Posterior cingulate gyrus (tissue), 11 donors: Measurements from ENCODE around the gene ZNF383.
"Not testable (repeated sequence)": the region's sequence is repeated elsewhere in the genome, so short reads cannot be mapped to it uniquely, and the experiment has no call there.

Source experiments
- DNase-seq, 10 donors: peaks; one replicate each; pipeline versions ENCODE4 v3.0.0 to v3.0.0-alpha.2; 2020 to 2021; ENCODE audit warnings: mixed read lengths in 3 of 10
- intact Hi-C: fragments of 100-400 bp; cut with DNase I; formaldehyde crosslinking; loops from one replicate; pipeline ENCODE4 v1.15.1; 2023

Gene ZNF383

GRCh38 chr19:37217775-37218591, at the start of gene ZNF383:
Gene ZNF383 (plus strand): TSS chr19:37218214. CDS start chr19:37230454, 12,240 bp downstream.
- intact Hi-C loops: loop anchor here (1.0 to 10.0 kb wide), 5 partner anchors 8 to 303 kb away; partner anchors contain the start of genes ZNF568, ZNF569, ZNF570 and ZNF585A
- peak; percentile 83 to 98 (median 90) for DNase-seq

GRCh38 chr19:37172368-37173366, 45.3 kb upstream of the ZNF383 start, which contains the start of gene ZNF585A:
Gene ZNF585A (minus strand): TSS chr19:37172695. CDS start chr19:37169910, 2,785 bp downstream.
- intact Hi-C loops: loop anchor here (5.0 kb wide), 2 partner anchors 45 to 200 kb away; partner anchors contain the start of gene ZNF383
- peak; percentile 84 to 99 (median 92) for DNase-seq

DNA sequence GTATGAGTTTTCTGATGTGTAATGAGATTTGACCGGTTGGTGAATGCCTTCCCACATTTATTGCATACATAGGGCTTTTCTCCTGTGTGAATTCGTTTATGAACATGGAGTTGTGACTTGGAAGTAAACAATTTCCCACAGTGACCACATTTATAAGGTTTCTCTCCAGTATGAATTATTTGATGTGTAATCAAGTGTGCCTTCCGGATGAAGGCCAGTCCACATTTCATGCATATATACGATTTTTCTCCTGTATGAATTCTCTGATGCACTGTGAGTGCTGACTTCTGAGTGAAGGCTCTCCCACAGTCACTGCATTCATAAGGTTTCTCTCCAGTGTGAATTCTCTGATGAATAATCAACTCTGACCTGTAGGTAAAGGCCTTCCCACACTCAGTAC, 31.9 kb upstream of the ZNF383 start:
- intact Hi-C loops, DNase-seq: not testable (repeated sequence)

GRCh38 chr19:37195248-37195647, 22.8 kb upstream of the ZNF383 start:
- intact Hi-C loops, DNase-seq: not testable (repeated sequence)

DNA sequence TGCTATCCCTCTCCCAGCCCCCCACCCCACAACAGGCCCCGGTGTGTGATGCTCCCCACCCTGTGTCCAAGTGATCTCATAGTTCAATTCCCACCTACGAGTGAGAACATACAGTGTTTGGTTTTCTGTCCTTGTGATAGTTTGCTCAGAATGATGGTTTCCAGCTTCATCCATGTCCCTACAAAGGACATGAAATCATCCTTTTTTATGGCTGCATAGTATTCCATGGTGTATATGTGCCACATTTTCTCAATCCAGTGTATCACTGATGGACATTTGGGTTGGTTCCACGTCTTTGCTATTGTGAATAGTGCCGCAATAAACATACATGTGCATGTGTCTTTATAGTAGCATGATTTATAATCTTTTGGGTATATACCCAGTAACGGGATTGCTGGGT, 20.9 kb upstream of the ZNF383 start:
- intact Hi-C loops, DNase-seq: not testable (repeated sequence)

DNA sequence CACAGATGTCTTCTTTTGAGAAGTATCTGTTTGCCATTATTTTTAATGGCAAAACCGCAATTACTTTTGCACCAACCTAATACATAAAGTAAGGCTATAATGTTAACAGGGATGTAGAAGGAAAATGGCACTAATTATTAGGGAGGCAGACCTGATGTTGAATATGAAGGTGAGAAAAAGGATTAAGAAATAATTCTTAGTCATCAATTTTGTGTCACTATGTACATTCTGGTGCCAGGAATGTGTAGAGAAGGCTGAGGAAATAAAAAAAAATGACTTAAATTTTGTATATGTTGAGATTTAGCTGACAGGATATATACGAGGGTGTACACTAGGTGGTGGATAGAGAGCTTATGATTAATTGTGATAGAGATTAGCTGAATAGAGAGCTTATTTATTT, 20.2 kb upstream of the ZNF383 start:
- intact Hi-C loops: no loop called here
- DNase-seq: no peak

GRCh38 chr19:37217480-37217774, 587 bp upstream of the ZNF383 start:
- intact Hi-C loops: loop anchor here (5.0 to 10.0 kb wide), 4 partner anchors 45 to 303 kb away; partner anchors contain the start of genes ZNF568, ZNF569, ZNF570 and ZNF585A
- no peak for DNase-seq

DNA sequence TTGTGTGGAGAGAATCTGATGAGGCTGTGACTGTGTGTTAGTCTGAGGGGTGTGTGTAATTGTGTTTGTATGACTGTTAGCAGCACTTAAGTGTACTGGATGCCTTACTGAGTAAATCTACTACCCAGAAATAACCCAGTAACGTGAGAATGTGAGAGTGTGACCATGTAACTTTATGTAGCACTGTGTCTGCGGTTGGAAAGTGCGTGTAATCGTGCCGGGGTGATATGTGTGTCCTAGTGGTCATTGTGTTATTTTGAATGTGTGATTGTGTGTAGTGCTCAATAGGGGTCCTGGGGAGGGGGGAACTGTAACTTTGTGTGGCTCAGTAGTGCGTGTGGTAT, 550 bp downstream of the ZNF383 start:
- intact Hi-C loops: loop anchor here (1.0 to 10.0 kb wide), 5 partner anchors 8 to 304 kb away; partner anchors contain the start of genes ZNF568, ZNF569, ZNF570 and ZNF585A
- DNase-seq: no peak

GRCh38 chr19:37220383-37220782, 2.4 kb downstream of the ZNF383 start:
- intact Hi-C loops: no loop called here
- DNase-seq: no peak

DNA sequence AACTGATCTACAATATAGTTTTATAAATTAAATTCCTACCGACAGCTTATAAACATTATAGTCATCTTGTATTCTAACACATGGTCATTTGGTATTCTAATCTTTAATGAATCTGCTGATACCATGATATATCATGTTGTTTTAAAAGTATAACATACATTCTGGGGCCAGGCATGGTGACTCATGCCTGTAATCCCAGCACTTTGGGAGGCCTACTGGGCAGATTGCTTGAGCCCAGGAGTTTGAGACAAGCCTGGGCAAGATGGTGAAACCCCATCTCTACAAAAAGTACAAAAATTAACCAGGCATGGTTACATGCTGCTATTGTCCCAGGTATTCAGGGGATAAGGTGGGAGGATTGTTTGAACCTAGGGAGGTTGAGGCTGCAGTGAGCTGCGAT, 3.1 kb downstream of the ZNF383 start:
- intact Hi-C loops: no loop called here
- DNase-seq: no peak

GRCh38 chr19:37226248-37226647, 8.2 kb downstream of the ZNF383 start:
- DNase-seq: no peak
- intact Hi-C loops: no loop called here

- intact Hi-C loops: no loop called here
- DNase-seq: peak in 1 of 10 donors; percentile 11
Observed at GRCh38 chr19:37227996-37228395, 10.0 kb downstream of the ZNF383 start.

GRCh38 chr19:37243206-37243632, 25.2 kb downstream of the ZNF383 start:
- DNase-seq: no peak
- intact Hi-C loops: no loop called here

DNA sequence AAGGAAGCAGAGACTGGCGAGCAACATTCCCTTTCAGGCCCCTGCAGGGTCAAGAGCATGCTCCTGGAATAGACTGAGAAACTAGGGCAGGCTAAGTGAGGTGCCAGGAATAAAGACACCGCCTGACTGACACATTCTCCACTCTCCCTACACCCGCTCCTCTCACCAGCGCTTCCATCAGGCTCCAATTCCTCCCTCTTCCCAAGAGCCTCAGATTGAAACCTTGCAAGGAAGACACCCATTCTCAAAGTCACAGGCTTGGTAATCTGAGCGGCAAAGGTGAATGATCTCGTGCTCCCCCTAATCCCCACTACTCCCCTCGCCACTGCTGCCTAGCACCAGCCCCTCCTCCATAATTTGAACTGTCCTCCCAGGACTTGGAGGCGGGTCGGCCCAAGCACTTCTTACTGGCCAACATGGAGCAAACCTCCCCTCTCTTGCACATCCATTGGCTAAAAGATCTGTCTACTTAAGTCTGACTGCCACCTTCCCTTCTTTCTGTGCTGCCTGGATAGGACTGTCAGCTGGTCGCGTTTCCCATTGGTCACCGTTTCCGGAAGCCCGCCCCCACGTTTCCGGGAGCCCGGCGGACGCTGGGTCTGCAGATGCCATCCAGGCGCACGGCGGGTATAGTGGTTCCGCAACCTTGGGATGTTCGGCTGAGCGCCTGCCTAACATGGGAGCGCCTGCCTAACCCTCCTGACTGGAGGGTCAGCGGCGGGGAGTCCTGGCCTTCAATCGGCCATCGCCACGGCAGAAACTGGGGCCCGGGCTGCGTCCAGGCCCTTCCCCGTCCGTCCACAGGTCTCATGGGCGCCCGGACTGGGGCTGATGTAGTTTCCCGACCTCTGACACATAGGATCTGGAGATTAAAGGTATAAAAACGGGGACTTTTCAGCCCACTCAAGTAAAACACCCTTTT, 33.6 kb downstream of the ZNF383 start:
- DNase-seq: peak; percentile 93 to 99 (median 96)
- intact Hi-C loops: no loop called here

- DNase-seq, intact Hi-C loops: not testable (repeated sequence)
Observed at GRCh38 chr19:37263028-37263427, 45.0 kb downstream of the ZNF383 start.

DNA sequence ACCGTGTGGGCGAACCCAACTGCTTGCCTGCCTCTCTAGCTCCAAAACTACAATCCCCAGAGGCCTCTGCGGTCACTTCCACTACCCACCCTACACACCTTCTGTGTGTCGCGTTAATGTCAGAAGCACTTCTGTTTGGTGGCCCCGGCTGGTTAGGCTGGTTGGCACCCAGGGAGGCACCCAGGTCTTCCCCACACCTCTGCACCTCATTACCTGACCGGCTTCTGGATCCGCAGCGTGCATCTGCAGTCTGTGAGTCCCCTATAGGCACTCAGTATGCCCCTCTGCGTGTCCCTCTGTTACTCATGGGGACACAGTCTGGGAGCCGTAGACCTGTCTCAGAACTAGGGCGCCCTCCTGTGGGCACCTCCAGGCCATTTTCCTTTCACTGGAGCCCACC, 49.0 kb downstream of the ZNF383 start:
- DNase-seq, intact Hi-C loops: not testable (repeated sequence)

- DNase-seq, intact Hi-C loops: not testable (repeated sequence)
Observed at GRCh38 chr19:37267755-37268154, 49.7 kb downstream of the ZNF383 start.

DNA sequence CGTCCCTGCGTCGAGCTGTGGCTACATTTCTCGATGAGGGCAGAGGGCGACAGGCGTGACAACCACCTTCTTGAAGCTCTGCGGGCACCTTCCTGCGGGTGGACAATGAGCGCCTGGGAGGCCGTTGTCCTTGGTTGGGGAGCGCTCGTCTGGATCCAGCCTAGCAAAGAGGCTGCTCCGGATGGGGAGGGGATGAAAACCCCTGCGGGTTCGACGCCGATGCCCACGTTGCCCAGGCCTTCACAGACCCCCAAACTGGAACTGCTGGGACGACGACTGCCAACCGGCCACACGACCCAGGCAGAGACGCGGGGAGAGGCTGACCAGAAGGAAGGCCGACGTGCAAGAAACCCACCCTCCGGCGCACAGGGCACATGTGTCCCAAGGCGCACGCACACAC, 62.6 kb downstream of the ZNF383 start:
- DNase-seq: peak in 1 of 10 donors; percentile 71
- intact Hi-C loops: not testable (repeated sequence)

DNA sequence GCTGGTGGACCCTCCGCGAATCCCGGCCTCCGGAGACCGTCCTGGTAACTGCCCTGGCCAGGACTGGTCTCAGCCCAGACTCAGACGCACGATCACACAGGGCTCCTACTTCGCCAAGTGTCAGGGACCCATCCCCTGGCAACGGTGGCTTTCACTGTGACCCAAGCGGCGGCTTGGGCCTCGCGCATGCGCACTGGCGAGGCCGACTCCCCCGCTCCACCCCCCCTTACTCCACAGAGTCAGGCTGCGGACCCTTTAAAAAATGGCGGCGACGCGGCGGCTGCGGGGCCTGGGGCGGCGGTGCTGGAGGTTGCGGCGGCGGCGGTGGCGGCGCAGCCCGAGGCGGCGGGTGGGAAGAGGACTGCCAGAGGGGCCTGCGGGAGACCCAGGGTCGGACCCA, 66.0 kb downstream of the ZNF383 start:
- DNase-seq, intact Hi-C loops: not testable (repeated sequence)

- intact Hi-C loops: not testable (repeated sequence)
- DNase-seq: peak in 5 of 10 donors; percentile 28 to 96 (median 93)
Observed at GRCh38 chr19:37289229-37289628, 71.2 kb downstream of the ZNF383 start.
